Activated CD4-positive, alpha-beta T cell treated with anti-CD3 and anti-CD28 coated beads, Interleukin-2, amount 50 U/mL, for 48 hours (primary cell): ENCODE results near the gene ITGBL1.

Source experiments
- DNase-seq, 2 experiments: peaks; one replicate each; pipeline ENCODE4 v3.0.0-alpha.2; 2020

ITGBL1 gene

DNA sequence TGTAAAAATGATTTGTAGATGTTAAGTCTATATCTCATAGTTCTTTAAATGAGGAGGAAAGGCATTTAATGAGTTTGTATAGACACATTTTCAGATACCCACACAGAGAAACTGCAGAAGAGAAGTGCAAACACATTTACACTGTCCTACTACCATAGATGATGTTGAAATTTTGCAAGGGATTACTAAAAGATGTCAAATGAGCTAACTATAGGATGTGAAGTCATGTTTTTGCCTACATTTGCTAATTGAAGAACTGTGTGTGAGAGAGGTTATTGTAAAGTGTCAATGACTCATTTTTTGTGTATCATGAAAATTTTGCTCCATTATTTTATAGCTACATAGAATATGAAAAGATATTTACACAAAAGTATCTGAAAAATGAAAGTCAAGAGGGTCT is 178.9 kb downstream of the ITGBL1 start:
- DNase-seq = no peak

DNA sequence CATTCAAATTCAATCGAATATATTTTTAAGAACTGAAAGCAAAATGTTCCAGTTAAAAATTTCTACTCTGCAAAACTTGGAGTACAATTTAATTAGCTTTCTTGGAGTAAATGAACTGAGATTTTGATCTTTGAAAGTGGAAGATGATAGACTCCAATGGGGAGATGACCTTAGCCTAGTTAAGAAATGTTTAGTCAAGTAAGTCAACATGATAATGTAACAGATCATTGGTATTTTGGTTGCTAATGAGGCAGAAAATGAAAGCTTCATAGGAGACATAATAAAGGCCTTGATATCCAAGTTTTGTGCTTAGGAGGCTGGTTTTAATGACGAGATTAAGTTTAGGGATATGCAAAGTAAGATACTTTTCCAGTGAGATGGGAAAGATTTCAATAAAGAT is 181.7 kb downstream of the ITGBL1 start:
- DNase-seq = no peak

DNA sequence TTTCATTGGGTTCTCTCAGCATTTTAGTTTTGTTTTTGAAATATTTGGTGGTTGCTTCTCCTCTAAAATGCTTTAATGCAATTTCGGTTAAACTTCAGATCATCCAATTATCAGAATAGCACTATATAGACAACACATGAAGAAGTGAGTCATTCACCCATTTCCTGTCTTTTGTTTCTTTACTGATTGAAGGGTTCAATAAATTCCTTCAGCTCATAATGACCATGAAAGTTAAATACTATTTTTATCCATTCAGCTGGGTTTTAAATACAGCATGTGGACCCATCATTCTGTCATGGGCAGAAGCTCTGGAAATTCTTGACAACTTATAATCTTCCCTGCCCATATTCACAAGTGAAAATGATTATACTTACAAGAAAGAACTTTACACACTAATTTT is 187.2 kb downstream of the ITGBL1 start:
- DNase-seq = no peak

DNA sequence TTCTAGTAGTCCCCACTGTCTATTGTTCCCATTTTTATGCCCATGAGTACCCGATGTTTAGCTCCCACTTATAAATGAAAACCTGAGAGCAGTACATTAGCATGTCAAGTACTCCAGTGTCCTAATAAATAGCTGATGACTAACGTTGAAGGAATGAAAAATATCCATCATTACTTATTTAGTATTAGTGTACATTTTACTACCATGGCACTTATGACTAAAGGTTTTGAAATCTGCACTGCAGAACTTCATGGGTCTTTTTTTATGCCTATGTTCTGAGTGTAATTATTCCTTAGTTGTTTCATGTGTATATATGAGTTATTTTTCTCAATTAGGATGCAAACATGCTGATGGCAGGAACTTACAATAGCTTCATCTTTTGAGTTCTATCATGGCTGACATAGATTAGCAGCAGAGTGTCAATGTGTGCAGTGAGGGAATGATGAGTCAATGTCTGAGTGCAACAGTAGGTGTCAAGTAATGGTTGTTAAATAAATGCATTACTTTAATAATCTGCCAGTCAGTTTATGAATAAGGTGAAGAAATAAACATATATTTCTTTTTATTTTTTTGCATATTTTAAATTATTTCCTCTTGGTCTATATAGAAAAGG is 188.4 kb downstream of the ITGBL1 start:
- DNase-seq = no peak

DNA sequence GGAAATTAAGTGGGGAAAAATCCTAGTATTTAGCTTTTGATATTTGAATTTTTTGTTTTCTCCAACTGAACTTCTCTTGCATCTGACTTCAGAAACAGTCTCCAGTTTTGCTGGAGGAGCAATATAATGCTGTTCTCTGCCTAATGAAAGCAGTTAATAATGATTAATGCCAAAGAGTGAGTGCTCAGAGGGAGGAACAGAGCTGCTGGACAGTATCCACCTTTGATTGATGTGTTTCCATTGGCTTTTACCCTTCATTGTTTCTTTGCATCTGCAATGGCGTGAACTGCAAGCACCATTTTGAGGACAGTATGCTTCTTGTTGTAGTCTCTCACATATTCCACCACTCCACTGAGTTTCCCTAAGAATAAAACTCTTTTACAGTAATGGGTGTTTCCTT is 193.4 kb downstream of the ITGBL1 start:
- DNase-seq = no peak

DNA sequence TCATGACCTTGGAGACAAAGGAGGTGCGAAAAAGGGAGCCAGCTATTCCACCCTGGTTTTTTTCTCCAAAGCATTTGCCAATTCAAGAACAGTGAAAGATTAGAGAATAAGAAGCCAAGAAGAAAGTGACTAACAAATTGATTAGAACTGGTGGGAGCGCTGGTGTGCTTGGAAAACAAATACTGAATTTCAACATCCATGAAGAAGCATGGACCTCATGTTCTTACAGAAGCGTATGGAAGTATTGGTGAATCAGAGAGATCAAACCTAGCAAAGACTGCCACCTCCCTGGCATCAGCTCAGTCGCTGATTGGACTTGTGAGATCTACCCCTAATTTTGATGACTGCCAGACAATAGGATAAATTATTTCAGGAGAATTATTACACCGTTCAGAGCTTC is 195.3 kb downstream of the ITGBL1 start:
- DNase-seq = no peak

DNA sequence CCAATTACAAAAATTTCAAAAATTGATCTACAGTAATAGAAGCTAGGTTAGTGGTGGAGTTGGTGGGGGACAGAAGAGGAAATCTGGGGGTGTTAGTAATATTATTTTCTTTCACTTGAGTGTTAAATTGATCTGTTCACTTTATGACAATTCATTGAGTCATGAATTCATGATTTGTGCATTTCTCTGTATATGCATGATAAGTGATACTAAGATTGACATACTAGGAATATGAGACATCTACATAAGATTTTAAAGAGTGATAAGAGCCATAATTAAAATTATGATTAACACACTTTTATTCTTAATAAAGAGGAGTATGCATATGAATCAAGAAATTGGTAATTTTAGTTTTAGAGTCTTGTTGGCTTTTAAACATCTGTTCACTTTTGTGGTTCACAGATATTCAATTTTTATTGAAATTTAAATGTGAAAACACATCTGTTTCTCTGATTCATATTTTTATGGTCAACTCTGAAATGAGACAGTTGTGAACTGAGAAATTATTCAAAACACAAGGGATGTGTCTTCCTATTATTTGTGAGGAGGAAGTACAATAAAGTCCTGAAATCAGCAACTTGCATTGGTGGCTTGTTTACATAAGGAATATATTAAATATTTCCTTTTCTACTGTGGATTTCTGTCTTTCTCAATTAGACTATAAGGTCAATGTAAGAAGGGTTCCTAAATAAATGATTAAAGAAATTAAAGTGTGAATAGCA is 196.5 kb downstream of the ITGBL1 start:
- DNase-seq = no peak

DNA sequence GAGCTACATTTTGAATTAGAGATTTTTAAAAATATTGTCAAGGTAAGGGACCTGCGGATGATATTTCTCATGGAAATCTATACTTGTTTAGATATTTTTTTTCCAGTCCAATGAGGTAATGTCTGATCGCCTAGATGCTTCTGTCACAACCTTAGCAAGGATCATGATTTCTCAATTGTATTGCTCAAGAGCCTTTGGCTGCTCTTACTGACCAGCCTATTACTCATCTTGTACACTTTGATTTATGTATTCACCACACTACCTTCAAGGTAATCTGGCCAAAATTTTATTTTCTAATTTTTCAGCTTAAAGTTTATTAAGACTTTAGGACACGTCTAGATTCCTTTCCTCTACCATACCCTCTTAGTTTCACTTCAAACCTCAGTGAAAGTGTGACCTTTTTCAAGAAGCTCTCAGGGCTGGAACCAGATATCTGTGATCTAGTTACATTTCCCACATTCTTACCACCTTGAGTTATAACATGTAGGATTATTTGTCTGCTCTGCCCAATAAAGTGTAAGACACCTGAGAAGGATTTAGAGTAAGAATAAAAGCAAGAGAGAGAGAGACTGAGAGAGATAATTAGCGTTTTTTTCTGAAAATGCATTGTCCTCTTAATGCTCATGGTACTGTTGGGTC is 197.1 kb downstream of the ITGBL1 start:
- DNase-seq = no peak

DNA sequence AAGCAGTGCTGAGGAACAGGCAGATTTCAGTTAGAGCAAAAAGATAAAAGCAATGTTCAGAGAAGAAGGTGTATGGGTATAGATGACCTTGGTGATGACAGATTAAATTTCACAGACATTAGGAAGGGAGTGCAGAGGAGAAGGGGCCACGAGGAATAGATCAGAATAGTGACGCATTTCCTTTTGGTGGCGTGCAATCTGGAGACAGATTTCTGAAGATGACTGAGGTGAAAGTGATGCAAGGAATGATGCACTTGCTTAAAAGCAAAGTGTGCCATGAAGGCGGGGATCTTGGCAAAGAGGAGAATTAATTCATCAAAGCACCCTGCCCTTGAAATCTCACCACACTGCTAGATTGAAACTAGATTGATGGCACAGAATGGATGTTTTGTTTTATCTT is 202.4 kb downstream of the ITGBL1 start:
- DNase-seq = no peak

DNA sequence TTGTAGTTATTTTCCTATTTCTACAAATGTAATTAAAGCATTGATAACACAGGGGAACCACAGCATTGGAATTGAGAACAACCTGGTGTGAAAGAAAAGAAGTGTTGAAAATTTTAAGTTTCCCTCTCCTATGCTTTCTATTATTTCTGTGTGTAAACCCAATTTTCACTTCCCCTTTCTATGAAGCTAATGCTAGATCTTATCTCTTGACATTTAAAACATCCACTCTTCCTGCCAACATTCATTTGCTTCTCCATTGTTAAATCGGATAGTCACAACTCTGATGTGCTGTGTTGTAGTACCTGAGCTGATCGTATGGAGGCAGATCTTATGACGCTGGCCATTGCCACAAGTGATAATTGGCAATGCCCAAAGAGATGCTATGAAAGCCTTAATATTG is 203.0 kb downstream of the ITGBL1 start:
- DNase-seq = no peak

DNA sequence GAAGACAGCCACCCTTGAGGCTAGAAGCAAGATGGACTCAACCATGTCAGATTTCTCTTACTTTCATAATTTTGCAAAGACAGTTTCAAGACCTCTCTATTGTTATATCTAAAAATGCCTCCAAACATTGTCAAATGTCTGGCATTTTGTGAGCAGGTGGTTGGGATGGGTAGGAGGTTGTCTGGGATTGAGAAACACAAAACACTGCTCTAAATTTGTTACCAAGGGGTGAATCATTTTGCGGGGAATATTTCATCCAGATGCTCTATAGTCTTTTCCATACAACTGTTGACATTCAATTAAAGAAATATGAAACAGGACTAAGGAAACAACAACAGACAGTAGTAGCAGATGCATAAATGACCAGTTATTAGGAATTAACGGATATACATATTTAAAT is 208.2 kb downstream of the ITGBL1 start:
- DNase-seq = no peak

DNA sequence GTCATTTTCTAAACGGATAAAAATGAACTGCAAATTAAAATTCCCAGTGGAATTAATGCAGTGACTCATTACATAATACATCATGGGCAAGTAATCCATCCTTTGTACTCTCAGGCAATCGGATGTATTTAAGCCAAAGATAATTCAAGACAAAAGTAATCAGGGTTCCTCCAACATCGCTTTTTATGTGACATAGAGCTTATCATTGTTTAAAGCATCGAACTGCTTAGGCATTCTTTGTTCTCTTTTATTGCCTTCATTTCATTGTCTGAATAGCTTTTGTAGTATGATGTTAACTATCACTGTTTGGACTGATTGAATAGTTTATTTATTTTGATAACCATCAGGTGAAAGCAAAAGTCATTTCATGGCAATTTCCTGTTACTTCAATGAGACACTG is 209.4 kb downstream of the ITGBL1 start:
- no peak for DNase-seq

DNA sequence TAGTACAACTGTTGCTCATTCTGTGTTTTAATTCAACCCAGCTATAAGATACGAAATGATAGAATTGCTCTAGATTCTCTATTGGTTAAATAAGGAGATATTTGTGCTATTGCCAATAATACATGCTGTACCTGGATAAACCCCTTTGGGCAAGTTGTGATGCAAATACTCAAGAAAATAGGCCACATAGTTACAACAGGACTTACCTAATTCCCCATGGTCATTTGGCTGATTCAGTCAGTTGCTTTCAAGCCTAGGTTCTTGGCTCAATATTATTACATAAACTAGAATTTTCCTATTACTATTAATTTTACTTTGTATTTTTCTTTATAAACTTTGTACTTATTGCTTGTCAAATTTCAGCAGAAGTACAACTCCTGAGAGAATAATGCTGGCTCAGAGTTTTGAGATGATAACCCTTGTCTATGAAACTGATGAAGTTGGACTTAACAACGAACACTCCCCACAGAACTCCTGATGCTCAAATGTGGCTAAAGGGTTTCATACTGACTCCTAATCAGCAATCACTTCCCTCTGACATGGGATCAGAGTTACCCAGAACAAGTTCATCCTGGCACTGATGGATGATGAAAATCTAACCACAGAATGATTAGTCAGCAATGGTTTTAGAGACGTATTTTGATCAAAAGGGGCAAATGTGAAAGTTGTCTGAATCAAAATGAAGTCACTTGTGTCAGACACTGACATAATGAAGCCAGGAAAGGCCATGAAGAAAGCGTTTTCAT is 221.1 kb downstream of the ITGBL1 start:
- DNase-seq = no peak

DNA sequence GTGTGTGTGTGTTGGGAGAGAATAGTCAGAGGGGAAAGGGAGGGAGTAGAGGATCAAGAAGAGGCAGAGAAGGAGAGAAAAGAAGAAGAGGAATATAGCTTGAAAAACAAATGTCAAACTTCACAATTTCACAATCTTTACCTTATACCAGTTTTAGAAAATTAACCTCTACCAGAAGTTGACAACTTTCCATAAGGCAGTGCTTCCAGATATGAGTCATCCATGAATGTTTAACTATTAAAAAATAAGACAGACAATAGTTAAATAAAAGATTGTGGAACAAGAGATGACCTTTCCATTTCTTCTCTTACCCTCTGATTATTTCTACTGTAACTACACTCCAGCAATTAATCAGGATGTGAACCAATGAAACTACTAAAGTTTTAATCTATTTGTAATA is 229.4 kb downstream of the ITGBL1 start:
- DNase-seq = no peak

DNA sequence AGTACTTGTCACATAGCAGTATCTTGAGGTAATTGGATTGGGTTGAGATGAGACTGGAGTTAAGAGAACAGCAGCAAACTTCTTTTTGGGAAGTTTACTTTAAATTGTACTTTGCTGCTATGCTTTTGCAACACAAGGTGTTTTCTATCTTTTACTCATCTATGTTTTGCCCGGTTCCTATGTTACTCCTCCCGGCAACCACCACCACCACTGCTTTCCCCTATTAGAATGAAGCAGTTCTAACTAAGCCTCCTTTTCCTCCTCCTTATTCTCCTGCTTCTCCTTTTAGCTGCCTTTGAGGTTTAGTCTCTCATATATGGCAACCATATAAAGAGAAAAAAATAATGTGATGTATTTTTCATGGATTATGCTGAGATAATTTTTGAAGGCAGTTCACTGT is 233.5 kb downstream of the ITGBL1 start:
- no peak for DNase-seq

DNA sequence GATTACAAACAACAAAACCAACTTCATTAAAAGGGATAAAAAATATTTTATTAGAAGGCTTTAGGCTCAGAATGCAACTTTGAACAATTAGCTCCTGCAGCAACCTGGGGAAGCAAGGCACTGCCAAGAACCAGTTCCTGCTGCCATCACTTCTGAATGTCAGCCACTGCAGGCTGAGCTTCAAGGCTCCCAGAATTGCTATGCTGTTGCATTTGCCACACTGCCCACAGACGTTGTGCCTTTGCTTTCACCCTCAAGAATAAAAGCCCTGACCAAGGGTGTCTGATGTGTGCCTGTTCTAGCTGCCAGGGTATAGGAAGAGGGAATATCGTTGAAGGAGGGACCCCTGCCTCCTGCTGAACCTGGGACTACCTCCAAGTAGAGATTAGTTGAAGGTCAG is 238.4 kb downstream of the ITGBL1 start:
- no peak for DNase-seq

DNA sequence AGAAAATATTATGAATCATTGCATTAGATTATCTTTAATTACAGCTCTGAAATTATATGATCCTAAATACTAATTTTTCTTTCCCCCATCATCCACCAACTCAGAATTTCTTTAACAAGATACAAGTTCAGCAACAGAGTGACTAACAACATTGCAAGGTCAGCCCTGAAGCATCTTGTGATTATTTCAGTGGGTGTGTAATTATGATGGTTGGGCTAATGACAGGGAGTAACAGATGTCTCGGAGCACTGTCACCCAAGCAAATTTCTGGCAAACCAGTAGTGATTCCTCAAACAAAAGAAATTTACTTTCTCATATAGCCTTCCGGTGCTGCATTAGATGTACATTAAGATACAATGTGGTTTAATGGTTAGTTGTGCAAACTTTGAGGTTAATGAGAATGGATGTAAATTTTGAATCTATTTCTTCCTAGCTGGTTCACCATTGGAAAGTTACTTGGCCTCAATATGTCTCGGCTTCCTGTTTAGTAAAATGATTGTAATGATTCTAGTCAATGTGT is 238.9 kb downstream of the ITGBL1 start:
- no peak for DNase-seq

DNA sequence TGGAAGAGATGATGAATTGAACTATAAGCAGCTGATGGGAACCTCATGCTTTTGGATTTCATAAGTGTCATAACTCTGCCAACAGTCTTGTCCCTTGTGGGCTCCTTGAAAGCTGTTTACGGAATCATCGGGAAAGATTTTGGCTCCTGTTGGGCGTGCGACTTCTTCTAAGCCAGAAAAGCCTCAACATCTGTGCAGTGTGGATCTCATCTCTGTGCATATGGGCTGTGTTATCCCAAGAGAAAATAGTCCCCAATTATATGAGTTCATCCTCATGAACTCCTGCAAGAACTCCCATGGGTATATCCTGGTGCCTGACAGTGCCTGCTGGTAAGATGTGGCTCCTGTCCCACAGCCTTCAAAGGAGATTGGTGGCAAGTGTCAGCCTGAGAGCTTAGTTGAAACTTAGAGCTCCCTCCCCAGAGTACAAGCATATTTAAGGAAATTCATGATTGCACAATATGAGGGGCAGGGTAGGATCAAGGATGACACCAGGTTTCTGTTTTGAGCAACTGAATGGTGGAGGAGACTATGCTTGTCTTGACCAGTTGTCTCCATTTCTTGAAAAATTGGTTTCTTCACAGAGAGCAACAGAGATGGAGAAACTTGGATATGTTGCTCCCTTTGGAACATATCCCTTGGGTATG is 243.5 kb downstream of the ITGBL1 start:
- DNase-seq = no peak

DNA sequence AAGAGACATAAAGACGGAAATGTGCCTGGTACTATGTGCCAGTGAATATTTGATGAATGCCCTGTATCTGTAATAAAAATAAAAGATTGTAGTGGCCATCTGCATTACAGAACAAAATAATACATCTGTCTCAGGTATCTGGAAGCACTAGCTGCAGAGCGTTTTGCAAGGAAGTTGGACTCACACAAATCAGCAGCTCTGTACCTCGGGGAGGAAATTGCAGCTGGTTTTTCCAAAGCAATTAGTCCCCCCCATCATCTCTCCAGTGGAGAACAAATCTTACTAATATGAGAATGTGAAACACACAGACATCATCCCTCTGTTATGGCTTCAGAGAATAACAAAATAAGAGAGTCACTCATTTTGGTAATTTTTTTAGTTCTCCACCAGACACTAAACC is 245.3 kb downstream of the ITGBL1 start:
- DNase-seq = no peak

DNA sequence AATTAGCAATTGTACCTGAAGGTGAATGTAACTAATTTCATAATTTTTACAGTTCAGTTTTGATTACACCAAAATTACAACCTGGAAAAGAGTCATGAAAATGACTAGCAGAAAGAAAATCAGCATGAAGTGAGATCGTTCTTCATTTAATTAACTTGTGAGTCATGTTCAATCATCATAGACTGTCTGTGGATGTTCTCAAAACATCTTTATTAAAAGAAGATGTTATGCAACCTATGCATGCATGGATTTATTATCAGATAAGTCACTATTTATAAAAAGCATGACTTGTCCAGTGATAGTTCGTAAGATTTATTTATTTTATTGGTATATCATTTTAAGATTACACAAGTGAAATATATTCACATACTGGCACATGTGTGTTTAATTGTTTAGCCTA is 245.9 kb downstream of the ITGBL1 start:
- DNase-seq = no peak

DNA sequence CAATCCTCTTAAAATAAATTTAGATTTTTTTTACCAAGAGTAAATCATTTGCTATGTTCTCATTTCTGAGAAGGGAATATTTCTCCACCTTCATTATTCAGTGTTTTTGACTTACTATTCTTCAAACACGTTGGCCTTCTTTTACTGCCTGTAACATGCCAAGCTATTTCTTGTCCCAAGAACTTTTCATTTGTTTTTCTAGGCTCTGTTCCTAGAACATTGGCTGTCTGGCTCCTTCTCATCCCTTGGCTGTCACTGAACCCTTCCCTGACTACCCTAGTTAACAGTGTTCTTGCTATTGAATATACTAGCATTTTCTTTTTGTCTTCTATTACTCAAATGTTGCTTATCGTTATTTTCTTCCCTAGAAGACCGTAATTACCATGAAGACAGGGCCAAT is 248.1 kb downstream of the ITGBL1 start:
- no peak for DNase-seq

DNA sequence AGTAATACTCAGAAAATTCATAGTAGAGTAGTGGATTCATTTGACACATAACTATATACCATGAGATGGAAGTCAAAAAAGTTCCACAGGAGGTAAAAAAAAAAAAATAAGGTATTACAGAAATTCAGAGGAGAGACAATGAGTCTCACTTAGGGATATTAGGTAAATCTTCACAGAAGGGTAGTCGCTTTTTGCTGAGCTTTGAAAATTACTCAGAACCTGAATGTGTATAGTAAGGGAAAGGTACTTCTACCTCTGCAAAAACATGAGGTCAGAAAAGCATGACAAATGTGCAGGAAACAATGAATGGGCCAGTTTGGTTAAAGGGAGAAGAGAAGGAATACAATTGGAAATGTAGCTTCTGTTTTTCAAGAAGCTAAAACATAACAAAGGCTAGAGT is 250.6 kb downstream of the ITGBL1 start:
- DNase-seq = no peak

DNA sequence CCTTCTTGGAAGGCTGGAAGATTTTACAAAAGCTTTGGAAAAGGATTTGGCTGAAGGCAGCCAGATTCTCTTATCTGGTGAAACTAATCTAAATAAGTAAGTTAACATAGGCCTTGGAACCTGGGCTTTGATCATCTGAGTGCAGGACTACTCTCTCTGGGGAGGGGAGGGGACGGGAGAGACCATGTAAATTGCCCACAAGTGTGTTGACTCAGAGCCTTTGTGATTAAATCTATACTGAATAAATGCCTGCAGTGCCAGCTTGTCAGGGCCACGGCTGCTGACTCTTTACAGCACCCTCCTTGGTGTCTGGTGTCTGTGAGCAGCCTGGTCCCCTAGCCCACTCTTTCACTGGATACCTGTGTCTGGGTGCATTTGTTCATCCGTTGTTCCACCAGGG is 251.4 kb downstream of the ITGBL1 start:
- no peak for DNase-seq
